Measurements from ENCODE around the gene CORO7.
A peak's percentile ranks its signal among the peaks of the same experiment; 100 is the strongest.
"Not testable (repeated sequence)": the region's sequence is repeated elsewhere in the genome, so short reads cannot be mapped to it uniquely, and the experiment has no call there.

CORO7 gene

DNA sequence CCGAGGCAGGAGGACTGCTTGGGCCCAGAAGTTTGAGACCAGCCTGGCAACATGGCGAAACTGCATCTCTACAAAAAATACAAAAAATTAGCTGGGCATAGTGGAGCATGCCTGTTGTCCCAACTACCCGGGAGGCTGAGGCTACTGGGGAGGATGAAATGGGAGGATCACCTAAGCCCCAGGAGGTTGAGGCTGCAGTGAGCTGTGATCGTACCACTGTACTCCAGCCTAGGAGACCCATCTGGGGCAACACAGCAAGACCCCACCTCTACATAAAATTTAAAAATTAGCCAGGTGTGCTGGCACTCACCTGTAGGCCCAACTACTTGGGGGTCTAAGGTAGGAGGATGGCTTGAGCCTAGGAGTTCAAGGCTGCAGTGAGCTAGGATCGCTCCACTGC lies 67.1 kb downstream of the CORO7 start:
- no peak for DNase-seq

DNA sequence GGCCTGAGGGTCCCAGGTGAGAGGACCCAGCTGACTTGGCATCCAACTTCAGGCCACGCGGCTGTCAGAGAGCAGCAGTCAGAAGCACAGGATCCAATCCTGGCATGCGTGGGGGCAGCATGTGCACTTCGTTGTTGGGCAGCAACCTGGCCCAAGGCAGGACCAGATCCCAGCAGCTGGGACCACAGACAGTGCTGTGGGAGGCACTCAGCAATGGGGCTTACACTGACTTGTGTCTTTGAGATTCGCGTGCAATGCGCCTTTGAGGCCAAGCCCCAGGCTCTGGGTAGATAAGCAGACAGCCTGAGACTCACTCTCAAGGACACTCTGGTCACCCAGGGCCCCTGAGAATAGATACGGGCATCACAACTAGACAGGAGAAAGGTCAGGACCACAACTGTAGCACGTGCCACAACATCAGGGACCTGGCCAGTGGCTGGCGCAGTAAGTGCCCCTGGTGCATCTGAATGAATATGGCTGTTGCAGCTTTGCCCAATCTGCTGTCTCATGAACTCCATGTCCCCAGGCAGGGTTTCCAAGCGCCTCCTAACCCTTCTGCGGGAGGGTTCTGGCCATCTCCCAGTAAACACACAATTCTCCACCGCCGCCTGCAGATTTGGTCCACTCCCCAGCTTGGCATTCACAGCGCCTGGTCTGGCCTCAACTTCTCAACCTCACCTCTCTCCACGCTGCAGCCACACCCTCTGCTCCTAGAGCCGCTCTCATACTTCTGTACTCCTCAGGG lies 68.5 kb downstream of the CORO7 start:
- no peak for DNase-seq

DNA sequence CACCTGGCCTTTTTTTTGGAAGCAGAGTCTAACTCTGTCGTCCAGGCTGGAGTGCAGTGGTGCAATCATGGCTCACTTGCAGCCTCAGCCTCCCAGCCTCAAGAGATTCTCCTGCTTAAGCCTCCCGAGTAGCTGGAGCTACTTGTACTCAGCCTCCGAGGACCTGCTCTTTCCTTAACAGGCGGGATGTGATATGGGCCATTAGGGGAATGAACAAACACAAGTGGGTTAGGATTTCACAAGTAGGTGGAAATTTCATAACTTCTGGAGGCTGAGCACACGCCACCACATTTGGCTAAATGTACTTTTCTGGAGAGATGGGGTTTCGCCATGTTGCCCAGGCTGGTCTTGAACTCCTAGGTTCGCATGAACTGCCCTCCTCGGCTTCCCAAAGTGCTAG lies 69.4 kb downstream of the CORO7 start:
- no peak for DNase-seq

DNA sequence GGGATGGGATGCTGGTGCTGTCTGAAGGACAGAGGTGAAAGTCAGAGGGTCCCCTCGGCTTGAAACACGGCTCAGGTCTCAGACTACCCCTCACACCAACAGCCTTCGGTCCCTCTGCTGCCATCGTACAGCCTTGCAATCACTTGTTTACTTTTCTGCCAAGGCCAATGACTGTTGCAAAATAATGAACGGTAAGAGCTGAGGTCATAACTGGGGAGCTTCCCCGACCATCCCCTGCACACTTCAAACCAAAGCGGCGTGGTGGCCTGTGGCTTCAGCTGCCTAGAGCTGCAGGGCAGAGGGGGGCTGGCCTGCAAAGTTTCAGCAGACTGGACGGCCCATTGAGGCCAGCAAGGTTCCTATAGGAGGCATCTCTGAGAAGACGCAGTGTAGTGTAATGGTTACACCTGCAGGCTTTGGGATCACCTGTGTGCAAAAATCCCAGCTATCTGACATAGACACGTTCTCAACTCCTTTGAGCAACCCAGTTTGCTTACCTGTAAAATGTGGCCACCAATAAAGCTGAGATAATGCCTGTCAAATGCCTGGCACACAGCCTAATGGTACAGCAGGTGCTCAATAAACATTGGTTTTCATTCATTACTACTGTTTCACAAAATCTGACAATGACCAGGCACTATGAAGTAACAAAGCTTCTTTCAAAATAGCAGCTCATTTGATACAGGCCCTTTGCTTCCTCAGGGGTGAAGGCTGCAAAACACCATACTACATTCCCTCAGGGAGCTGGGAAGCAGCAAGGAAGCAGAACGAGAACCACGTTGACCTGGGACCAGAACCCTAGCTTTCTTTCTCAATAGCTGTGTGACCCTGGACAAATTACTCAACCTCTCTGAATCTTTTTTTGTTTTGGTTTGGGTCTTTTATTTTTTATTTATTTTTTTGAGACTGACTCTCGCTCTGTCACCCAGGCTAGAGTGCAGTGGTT lies 70.3 kb downstream of the CORO7 start:
- peak; percentile 67 for DNase-seq

DNA sequence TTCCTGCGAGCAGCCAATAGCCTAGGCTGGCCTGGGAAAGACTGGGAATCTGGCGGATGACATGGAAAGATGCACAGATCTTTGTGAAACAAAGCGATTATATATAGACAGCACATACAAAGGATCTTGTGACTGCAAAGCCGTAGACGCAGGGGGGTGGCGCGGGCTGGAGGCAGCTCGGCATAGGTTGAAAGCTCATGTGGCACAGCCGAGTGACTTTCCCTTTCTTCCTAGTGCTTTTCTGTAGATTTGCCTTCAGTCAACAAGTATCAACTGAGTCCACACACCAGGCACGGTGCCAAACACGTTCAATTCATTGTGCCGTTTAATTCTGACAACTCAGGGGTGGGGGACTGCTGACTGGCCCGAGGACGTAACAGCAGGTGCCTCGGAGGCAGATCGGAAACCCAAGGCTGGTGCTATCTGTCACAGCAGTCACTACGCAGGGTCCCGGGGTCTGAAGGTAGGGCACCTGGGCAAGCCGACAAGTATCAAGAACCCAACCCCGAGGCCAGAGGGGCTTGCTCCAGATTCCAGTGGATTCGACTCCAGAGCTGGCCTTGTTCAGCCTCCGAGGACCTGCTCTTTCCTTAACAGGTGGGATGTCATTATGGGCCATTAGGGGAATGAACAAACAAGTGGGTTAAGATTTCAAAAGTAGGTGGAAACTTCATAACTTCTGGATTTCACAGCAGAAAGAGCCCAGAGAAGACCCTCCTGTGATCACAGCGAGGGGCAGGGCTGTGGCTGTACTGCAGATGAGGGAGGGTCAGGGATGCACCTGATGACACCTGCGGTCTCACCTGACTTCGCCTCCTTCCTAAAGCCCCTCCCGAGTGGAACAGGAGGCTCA lies 71.2 kb downstream of the CORO7 start:
- DNase-seq = peak; percentile 80

DNA sequence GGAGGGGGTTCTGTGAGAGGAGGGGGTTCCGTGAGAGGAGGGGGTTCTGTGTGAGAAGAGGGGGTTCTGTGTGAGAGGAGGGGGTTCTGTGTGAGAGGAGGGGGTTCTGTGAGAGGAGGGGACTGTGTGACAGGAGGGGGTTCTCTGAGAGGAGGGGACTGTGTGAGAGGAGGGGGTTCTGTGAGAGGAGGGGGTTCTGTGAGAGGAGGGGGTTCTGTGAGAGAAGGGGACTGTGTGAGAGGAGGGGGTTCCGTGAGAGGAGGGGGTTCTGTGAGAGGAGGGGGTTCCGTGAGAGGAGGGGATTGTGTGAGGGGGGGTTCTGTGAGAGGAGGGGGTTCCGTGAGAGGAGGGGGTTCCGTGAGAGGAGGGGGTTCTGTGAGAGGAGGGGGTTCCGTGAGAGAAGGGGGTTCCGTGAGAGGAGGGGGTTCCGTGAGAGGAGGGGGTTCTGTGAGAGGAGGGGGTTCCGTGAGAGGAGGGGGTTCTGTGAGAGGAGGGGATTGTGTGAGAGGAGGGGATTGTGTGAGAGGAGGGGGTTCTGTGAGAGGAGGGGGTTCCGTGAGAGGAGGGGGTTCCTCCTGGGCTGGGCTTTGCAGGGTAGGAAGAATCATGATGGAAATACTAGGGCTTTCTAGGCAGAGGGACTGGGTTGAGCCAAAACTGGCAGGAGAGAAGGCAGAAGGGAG lies 72.0 kb downstream of the CORO7 start:
- DNase-seq = not testable (repeated sequence)

DNA sequence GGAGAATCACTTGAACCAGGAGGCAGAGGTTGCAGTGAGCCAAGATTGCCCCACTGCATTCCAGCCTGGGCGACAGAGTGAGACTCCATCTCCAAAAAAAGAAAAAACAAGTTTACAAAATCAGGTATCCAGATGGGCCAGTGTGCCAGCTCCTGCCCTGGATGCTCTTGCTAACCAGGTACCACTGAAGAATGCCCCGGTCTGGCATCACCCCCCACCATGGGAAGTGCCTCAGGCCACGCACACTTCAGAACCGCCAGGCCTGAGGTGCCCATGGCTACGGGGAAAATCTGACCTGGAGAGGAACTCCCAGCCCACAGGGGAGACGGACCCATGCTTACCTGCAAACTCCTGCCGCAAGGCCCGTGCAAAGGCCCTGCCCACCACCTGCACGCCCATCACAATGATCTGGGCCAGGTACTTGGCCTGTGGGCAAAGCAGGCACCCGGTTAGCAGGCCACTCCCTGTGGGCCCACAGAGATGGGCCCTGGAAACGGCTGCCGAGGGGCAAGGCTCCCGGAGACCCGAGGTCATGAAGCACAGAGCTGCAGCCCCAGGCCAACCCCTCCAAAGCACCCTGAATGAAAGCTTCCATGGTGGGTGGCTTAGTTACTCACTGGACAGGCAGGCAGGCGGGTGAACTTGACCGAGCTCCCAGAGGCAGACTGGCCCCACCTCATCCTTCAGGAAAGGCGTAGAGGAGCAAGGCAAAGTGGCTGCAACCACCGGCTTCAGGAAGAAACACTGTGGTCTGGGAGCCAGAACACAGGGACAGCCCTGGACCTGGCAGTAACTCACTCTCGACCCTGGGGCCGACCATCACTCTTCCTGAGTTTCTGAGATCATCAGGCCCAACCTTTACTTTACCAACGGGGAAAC lies 73.3 kb downstream of the CORO7 start:
- no peak for DNase-seq

DNA sequence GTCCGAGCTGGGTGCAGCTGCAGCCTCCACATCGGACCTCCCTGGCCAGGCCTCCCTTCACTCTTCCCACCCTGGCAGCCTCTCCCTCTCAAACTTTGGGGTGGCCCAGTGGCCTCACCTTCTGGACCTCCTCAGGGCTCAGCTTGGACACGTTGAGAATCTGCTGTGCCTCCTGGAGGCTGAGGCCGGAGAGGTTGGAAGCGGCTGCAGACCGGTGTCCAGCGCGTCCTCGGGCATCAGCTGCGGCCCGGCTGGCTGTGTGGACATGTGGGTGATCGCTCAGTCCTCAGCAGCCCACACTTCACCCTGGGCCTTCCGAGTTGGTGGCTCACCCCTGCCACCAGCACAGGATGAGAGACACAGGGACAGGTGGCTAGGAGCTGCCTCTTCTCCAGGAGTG lies 75.1 kb downstream of the CORO7 start:
- DNase-seq = no peak

DNA sequence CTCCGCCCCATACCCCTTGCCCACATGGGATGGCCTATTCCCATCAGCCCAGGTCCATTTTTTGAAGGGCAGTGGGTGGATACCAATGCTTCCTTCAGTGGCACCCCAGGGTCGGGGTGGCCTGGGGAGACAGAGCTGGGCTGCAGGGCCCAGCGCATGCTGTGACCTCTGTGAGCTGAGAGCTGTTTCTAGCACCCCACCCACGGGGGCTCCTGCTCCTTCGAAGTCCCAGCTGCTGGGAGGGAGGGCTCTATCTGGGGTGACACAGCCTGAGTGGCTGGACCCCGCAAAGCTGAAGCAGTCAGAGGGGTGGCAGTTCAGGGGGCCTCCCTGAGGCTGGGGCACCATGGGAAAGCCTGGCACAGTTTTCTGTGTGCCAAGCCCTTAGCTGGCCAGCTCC lies 76.0 kb downstream of the CORO7 start:
- no peak for DNase-seq

DNA sequence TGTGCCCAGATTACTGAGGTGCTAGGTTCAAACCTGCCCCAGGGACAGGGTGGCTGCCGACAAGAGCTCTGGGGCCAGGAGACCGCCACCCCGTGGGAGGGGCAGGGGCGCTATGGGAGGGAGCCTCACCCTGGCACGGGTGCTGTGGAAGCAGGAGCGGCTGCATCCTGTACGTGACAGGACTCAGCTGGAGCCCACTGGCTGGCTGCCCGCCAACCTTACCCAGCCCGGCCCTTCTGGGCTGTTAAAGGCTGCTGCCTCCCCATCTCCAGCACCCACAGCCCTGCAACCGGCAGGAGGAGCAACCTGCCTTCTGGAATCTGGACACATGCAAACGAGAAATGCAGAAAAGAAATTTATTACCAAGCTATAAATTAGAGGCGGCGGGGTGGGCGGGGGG lies 76.5 kb downstream of the CORO7 start:
- no peak for DNase-seq

DNA sequence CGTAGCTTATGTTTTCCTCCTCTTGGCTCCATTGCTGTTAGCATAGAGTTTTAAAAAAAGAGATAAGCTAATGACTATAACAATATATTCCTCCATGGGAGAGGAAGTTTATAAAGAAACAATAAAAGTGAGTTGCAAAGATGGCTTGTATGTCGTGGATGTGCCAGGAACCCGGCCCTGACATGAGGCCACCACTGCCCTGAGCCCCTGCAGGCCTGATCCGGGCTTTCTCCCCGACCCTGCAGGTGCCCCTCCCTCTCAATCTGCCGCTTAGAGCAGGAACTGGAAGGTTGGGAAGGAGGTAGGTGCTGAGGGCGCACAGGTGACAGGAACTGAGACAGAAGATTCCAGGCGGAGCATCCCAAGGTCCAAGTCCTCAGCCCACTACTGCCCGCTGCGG lies 76.9 kb downstream of the CORO7 start:
- no peak for DNase-seq

DNA sequence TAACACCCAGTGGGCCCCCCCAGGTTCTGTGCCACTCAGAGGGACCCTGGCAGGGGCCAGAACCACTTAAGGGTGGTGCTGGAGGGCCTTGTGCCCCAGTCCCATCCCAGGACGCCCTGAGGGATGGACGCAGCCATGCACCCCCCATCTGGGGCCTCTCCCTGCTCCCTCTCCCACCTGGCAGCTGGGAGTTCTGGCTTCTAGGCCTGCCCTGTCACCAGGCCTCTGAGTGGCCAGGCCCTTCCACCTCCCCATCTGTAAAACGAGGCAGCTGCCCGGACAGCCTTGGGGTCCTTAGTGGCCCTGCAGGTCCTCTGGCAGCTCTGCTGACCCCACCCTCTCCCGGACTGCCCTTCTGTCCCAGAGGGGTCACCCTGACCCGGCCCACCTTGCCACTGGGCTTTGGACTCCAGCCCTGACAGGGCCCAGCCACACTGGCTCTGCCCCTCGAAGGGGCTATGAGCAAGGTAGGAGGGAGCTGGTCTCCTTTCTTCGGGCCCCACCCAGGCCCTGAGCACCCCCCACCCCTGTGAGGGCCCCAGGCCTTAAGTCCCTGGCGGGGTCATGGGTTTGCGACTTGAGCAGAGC lies 77.6 kb downstream of the CORO7 start:
- DNase-seq = no peak

DNA sequence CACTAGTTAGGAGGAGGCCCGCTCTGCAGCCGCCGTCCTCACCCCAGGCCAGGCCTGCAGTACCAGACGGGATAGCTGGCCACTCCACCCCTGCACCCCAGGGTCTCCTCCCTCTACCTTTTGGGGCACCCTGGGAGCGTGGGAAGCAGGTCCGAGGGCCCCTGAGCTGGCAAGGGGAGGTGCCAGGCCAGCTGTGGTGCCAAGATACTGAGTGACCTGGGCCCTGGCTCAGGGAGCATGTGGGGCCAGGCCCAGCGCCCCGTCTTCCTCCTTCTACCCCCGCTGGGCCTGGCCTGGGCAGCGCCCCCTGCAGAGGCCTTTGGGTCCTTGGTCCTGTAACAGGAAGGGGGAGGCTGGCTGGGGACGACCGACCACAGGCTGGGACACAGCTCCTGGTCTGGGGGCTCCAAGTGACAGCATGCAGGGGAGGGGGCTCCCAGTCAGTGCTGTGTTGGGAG lies 78.2 kb downstream of the CORO7 start:
- DNase-seq = no peak

DNA sequence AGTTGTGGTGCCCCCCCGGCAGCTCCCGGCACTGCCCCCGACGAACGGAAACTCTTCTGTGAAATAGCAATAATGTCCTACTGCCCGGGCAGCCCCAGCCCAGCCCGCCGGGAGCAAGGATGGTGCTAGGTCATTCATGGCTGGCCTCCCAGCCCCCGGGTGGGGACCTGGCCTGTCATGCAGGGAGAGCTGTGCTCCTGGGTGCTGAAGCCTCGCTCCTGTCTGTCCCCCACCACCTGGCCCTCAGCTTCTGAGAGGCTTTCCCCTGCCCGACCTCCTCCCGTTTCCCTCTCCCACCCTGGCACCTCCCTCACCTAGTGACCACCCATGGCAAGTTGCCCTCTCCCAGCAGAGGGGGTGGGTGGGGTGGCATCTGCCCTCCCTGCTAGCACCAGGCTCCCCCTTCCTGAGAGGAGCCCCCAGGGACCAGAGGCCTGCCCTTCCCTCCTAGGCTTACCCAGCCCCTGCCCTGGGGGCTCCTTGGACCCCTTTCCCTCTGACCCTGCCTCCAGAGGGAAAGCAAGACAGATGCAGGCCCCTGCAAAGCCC lies 78.8 kb downstream of the CORO7 start:
- DNase-seq = no peak

DNA sequence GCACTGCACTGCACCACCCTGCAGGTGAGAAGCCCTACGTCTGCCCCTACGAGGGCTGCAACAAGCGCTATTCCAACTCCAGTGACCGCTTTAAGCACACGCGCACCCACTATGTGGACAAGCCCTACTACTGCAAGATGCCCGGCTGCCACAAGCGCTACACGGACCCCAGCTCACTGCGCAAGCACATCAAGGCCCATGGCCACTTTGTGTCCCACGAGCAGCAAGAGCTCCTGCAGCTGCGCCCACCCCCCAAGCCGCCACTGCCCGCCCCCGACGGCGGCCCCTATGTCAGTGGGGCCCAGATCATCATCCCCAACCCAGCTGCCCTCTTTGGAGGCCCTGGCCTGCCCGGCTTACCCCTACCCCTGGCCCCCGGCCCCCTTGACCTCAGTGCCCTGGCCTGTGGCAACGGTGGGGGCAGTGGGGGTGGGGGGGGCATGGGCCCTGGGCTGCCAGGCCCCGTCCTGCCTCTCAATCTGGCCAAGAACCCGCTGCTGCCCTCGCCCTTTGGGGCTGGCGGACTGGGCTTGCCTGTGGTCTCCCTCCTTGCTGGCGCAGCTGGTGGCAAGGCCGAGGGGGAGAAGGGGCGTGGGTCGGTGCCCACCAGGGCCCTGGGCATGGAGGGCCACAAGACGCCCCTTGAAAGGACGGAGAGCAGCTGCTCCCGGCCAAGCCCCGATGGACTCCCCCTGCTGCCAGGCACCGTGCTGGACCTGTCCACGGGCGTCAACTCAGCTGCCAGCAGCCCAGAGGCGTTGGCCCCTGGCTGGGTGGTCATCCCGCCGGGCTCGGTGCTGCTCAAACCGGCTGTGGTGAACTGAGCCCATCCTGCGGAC lies 79.5 kb downstream of the CORO7 start:
- no peak for DNase-seq

DNA sequence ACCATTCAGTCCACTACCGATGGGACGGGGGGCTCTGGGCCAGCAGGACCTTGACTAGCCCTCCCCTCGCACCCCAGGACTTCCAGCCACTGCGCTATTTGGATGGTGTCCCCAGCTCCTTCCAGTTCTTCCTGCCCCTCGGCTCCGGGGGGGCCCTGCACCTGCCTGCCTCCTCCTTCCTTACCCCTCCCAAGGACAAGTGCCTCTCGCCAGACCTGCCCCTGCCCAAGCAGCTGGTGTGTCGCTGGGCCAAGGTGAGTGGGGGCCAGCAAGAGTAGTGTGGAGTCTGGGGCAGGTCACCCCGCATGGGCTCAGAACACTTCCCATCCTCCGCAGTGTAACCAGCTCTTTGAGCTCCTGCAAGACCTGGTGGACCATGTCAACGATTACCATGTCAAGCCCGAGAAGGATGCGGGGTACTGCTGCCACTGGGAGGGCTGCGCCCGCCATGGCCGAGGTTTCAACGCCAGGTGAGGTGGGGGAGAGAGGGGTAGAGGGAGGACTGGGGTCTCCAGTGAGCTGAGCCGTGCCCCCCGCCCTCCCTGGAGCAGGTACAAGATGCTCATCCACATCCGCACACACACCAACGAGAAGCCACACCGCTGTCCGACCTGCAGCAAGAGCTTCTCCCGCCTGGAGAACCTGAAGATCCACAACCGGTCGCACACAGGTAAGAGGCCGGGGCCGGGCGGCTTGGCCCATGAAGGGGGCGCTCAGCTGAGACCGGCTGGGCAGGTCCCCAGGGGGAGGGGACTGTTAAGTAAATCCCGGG lies 81.5 kb downstream of the CORO7 start:
- DNase-seq = no peak

DNA sequence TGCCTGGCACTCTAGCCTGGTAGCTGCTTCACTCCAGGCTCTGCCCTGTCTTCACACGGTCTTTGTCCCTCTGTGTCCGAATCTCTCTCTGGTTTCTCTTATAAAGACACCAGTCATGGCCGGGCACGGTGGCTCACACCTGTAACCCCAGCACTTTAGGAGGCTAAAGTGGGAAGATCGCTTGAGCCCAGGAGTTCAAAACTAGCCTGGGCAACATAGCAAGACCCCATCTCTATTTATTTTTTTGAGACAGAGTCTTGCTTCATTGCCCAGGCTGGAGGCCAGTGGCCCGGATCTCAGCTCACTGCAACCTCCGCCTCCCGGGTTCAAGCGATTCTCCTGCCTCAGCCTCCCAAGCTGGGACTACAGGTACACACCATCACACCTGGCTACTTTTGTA lies 82.7 kb downstream of the CORO7 start:
- not testable (repeated sequence) for DNase-seq

DNA sequence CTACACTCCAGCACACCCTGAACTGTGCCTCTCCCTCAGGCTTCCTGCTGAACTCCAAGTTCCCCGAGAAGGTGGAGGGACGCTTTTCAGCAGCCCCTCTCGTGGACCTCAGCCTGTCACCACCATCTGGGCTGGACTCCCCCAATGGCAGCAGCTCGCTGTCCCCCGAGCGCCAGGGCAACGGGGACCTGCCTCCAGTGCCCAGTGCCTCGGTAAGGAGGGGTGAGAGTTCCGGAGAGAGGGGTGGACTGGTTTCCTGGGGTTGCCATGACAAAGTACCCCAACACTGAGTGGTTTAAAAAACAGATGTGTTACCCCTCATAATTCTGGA lies 83.1 kb downstream of the CORO7 start:
- DNase-seq = no peak

All from NCI-H2029 (cell line).